Common myeloid progenitor, CD34-positive (primary cell): Measurements from ENCODE around the gene FBXL15.

ENCODE experiments used
- CTCF ChIA-PET: fragments of 350-600 bp; sonication (Branson Sonifier 250); formaldehyde crosslinking; loops from one replicate; lab custom pipeline; 2021; ENCODE audit warnings: antibody characterized with exemption; lab: Charles Lee
- POLR2A ChIA-PET: fragments of 350-600 bp; sonication (Branson Sonifier 250); formaldehyde crosslinking; loops from one replicate; lab custom pipeline; 2021; ENCODE audit warnings: antibody characterized with exemption; lab: Charles Lee
- DNase-seq, 3 donors: peaks; one replicate each; pipeline versions ENCODE4 v3.0.0 to v3.0.0-alpha.2; 2013
- H3K27ac ChIP-seq, 2 experiments: 1 replicate in 1 of 2; 2 replicates in 1 of 2; pipeline ENCODE4 v1.7.0; 2013; ENCODE audit warnings: inconsistent platforms in 2 of 2, low read length in 2 of 2, mild to moderate bottlenecking in 2 of 2, low read depth in 1 of 2, moderate library complexity in 1 of 2; ENCODE audit not compliant: severe bottlenecking in 2 of 2, insufficient read depth in 1 of 2, poor library complexity in 1 of 2
- H3K27me3 ChIP-seq, 5 experiments: replicated peaks in 2 of 5; 1 replicate in 3 of 5; 2 replicates in 2 of 5; pipeline versions ENCODE4 v1.6.1 to v1.7.0; 2013; ENCODE audit warnings: low read length in 4 of 5, mild to moderate bottlenecking in 2 of 5, moderate library complexity in 2 of 5, inconsistent platforms in 1 of 5; ENCODE audit not compliant: insufficient read depth in 5 of 5, control insufficient read depth in 4 of 5
- H3K36me3 ChIP-seq, 4 experiments: 1 replicate in 2 of 4; 2 replicates in 2 of 4; pipeline versions ENCODE4 v1.6.1 to v1.7.0; 2013; ENCODE audit warnings: low read length in 3 of 4, control low read depth in 1 of 4, mild to moderate bottlenecking in 1 of 4; ENCODE audit not compliant: control insufficient read depth in 4 of 4, insufficient read depth in 4 of 4
- H3K4me1 ChIP-seq, 4 experiments: 1 replicate in 3 of 4; 2 replicates in 1 of 4; pipeline versions ENCODE4 v1.6.1 to v1.7.1; 2013; ENCODE audit warnings: low read length in 3 of 4, mild to moderate bottlenecking in 3 of 4, control low read depth in 1 of 4, inconsistent platforms in 1 of 4, moderate library complexity in 1 of 4; ENCODE audit not compliant: control insufficient read depth in 4 of 4, insufficient read depth in 4 of 4; ENCODE audit errors: control extremely low read depth in 1 of 4
- H3K4me3 ChIP-seq, 7 experiments: 1 replicate in 4 of 7; 2 replicates in 3 of 7; pipeline versions ENCODE4 v1.5.1 to v1.7.0; 2013; ENCODE audit warnings: mild to moderate bottlenecking in 7 of 7, low read length in 6 of 7, moderate library complexity in 6 of 7, inconsistent platforms in 2 of 7, low read depth in 2 of 7, control low read depth in 1 of 7; ENCODE audit not compliant: insufficient read depth in 4 of 7, control insufficient read depth in 1 of 7; ENCODE audit errors: extremely low read depth in 1 of 7
- H3K9me3 ChIP-seq, 5 experiments: 1 replicate in 4 of 5; 2 replicates in 1 of 5; pipeline versions ENCODE4 v1.6.1 to v1.7.1; 2013; ENCODE audit warnings: low read length in 4 of 5, mild to moderate bottlenecking in 2 of 5, inconsistent platforms in 1 of 5, low read depth in 1 of 5, moderate library complexity in 1 of 5; ENCODE audit not compliant: control insufficient read depth in 4 of 5, insufficient read depth in 2 of 5; ENCODE audit errors: control extremely low read depth in 1 of 5
- WGBS: methylation state at CpG from one replicate; pipeline ENCODE4 v1.1.5; 2013; ENCODE audit not compliant: insufficient coverage; 5-methylcytosine and 5-hydroxymethylcytosine counted together

FBXL15 gene

GRCh38 chr10:102470579-102471546 is 50.2 kb downstream of the FBXL15 start:
- H3K27me3 ChIP-seq = no peaks in the 10 kb centered on the region
- POLR2A ChIA-PET = no interaction called here
- H3K36me3 ChIP-seq = peaks cover 0 to 9% (median under 1%) of the 10 kb centered on the region in 4 experiments
- no peak overlapping the region for H3K27ac ChIP-seq
- CTCF ChIA-PET = interaction anchor here (0.7 to 4.1 kb wide), 4 partner anchors 9 to 113 kb away, joined by 3 to 23 read pairs (median 5); no protein-coding TSS in a partner anchor
- DNase-seq = no peak
- WGBS = 99% methylated on average over 28 of the region's 36 CpGs
- no peaks in the 10 kb centered on the region for H3K9me3 ChIP-seq
- no peak overlapping the region for H3K4me3 ChIP-seq
- peaks cover 0 to 4% (median 0%) of the 10 kb centered on the region in 4 experiments for H3K4me1 ChIP-seq
